SK-N-SH (cell line): ENCODE measurements around the gene CLIC6.

Experiments
- FOXJ3 ChIP-seq: sonication (generic); formaldehyde crosslinking; IDR thresholded peaks from 2 replicates; pipeline ENCODE4 v1.5.1; 2020; ENCODE audit warnings: mild to moderate bottlenecking, missing genetic modification reagents
- FOXM1 ChIP-seq: IDR thresholded peaks from 2 replicates; pipeline ENCODE4 v1.4.0; 2012; ENCODE audit warnings: low read depth, mild to moderate bottlenecking
- GABPA ChIP-seq: IDR thresholded peaks from 2 replicates; pipeline ENCODE4 v1.4.0; 2012; ENCODE audit warnings: low read depth, mild to moderate bottlenecking
- NFIC ChIP-seq: IDR thresholded peaks from 2 replicates; pipeline ENCODE4 v1.4.0; 2012; ENCODE audit warnings: borderline replicate concordance
- POLR2AphosphoS5 ChIP-seq: IDR thresholded peaks from 2 replicates; pipeline ENCODE4 v1.6.1; 2012; ENCODE audit warnings: low read depth, low read length
- RFX5 ChIP-seq: IDR thresholded peaks from 2 replicates; pipeline ENCODE4 v1.6.1; 2012; ENCODE audit warnings: mild to moderate bottlenecking, improper control_type of control experiment, low read length
- TAF1 ChIP-seq: IDR thresholded peaks from 2 replicates; pipeline ENCODE4 v1.6.1; 2012; ENCODE audit warnings: low read depth, mild to moderate bottlenecking, low read length, moderate library complexity, borderline replicate concordance
- TF ChIP-seq, protein P1 (sequence below): fragments of 200-600 bp; sonication (generic); IDR thresholded peaks from 2 replicates; pipeline ENCODE4 v1.6.1; 2017; ENCODE audit warnings: antibody characterized with exemption, mild to moderate bottlenecking, moderate library complexity
- TF ChIP-seq, protein P2 (sequence below): IDR thresholded peaks from 2 replicates; pipeline ENCODE4 v1.4.0; 2012; ENCODE audit warnings: low read depth
- TF ChIP-seq, protein P3 (sequence below): fragments of 150-350 bp; IDR thresholded peaks from 2 replicates; pipeline ENCODE4 v1.6.1; 2017; ENCODE audit warnings: antibody characterized with exemption, low read length, low read depth, borderline replicate concordance

DNA sequence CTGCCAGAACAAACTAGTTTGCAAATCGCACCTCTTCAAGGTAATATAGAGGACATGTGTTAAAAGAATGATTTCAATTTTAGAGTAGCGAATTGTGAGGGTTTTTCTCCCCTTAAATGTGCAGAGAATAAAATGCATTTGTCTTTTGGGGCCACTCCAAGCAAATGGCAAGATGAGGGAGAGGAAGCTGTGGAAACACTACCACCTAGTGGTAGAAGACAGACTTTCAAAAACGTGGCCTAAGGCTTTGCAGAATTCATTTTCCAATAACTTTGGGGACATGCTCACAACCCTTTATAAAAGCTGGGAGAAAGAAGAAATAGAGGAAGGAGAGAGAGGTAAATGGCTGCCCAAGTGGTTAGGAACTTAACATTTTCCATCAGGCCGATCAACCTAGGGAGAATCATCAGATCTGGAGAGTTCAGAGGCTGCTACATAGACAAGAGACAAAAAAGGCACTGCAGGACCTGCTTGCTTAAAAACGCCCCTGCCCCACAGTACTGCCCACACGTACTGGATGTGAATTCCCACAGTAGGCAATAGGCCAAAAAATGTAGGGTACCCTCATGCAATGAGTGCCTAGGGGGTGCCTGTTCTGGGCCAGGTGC lies 38.2 kb upstream of the CLIC6 start:
- TF ChIP-seq RFX5, result no peak
- TF ChIP-seq, protein P1, sequence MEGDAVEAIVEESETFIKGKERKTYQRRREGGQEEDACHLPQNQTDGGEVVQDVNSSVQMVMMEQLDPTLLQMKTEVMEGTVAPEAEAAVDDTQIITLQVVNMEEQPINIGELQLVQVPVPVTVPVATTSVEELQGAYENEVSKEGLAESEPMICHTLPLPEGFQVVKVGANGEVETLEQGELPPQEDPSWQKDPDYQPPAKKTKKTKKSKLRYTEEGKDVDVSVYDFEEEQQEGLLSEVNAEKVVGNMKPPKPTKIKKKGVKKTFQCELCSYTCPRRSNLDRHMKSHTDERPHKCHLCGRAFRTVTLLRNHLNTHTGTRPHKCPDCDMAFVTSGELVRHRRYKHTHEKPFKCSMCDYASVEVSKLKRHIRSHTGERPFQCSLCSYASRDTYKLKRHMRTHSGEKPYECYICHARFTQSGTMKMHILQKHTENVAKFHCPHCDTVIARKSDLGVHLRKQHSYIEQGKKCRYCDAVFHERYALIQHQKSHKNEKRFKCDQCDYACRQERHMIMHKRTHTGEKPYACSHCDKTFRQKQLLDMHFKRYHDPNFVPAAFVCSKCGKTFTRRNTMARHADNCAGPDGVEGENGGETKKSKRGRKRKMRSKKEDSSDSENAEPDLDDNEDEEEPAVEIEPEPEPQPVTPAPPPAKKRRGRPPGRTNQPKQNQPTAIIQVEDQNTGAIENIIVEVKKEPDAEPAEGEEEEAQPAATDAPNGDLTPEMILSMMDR, result peak; percentile 85
- no peak for TF ChIP-seq FOXJ3
- no peak for TF ChIP-seq POLR2AphosphoS5
- TF ChIP-seq, protein P2, sequence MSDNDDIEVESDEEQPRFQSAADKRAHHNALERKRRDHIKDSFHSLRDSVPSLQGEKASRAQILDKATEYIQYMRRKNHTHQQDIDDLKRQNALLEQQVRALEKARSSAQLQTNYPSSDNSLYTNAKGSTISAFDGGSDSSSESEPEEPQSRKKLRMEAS, result no peak
- TF ChIP-seq NFIC, result no peak
- TF ChIP-seq, protein P3, sequence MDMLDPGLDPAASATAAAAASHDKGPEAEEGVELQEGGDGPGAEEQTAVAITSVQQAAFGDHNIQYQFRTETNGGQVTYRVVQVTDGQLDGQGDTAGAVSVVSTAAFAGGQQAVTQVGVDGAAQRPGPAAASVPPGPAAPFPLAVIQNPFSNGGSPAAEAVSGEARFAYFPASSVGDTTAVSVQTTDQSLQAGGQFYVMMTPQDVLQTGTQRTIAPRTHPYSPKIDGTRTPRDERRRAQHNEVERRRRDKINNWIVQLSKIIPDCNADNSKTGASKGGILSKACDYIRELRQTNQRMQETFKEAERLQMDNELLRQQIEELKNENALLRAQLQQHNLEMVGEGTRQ, result no peak
- no peak for TF ChIP-seq TAF1
- TF ChIP-seq FOXM1, result no peak
- no peak for TF ChIP-seq GABPA
